Measurements from ENCODE around the gene SNRNP70.

DNA sequence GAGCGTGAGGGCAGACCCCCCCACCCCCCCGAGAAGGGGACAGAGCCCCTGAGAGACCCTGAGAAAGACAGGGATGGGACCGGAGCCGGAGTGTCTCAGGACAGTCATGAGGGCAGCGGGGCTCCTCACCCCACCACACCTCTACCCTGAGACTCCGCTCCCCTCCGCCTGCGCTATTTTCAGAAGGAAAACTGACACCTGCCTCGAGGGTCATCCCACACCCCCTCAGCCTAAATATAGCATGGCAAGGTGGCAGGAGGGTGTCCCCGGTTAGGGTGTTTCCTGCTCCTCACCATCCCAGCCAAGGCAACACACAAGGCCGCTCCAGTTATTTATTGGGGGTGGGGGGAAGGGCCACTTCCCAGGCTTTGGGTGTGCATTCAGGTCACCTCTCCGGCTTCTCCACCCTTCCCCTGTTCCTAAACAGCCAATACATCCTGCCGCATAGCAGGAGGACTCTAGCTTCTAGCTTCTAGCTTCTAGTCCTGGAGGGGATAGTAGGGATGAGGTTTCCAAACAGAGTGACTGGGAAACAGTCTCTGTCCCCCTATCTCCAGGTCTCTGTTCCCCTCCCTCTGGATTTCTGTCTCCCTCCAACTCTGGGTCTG is 19.2 kb upstream of the SNRNP70 start:
- TF ChIP-seq, protein P1, sequence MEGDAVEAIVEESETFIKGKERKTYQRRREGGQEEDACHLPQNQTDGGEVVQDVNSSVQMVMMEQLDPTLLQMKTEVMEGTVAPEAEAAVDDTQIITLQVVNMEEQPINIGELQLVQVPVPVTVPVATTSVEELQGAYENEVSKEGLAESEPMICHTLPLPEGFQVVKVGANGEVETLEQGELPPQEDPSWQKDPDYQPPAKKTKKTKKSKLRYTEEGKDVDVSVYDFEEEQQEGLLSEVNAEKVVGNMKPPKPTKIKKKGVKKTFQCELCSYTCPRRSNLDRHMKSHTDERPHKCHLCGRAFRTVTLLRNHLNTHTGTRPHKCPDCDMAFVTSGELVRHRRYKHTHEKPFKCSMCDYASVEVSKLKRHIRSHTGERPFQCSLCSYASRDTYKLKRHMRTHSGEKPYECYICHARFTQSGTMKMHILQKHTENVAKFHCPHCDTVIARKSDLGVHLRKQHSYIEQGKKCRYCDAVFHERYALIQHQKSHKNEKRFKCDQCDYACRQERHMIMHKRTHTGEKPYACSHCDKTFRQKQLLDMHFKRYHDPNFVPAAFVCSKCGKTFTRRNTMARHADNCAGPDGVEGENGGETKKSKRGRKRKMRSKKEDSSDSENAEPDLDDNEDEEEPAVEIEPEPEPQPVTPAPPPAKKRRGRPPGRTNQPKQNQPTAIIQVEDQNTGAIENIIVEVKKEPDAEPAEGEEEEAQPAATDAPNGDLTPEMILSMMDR (conservative IDR thresholded peaks at IDR 0.05 in 1 of 2, IDR thresholded peaks at IDR 0.05 in 1 of 2; ENCODE audit: extremely low read depth in 1 of 2, insufficient read depth in 1 of 2, low read depth in 1 of 2, low read length in 2 of 2): no peak
- TF ChIP-seq EZH2 (IDR thresholded peaks at IDR 0.05; ENCODE audit: borderline replicate concordance, low read length): no peak

Measured in mammary epithelial cell (primary cell).